Prostate gland (tissue), 2 donors: Measurements from ENCODE around the gene BANK1. TPM values are rescaled to one million over a fixed set of nuclear protein-coding genes. Genes with fewer than 3 reads are reported as not detected.

Experiments used
- DNase-seq: peaks from one replicate; pipeline ENCODE4 v3.0.0-alpha.2; 2019; ENCODE audit warnings: low spot score
- H3K27ac ChIP-seq, 2 donors: fragments of 200-600 bp; sonication (generic); 2 replicates each; pipeline ENCODE4 v1.5.1; 2017 to 2019
- H3K27me3 ChIP-seq: fragments of 200-600 bp; sonication (generic); replicated peaks from 2 replicates; pipeline ENCODE4 v1.5.1; 2019; ENCODE audit not compliant: insufficient read depth
- H3K36me3 ChIP-seq, 2 donors: fragments of 200-600 bp; sonication (generic); 1 replicate in 1 of 2; 2 replicates in 1 of 2; pipeline versions ENCODE4 v1.5.1 to v1.8.1; 2017 to 2019
- H3K4me1 ChIP-seq: fragments of 200-600 bp; sonication (generic); replicated peaks from 2 replicates; pipeline ENCODE4 v1.5.1; 2019
- H3K4me3 ChIP-seq, 2 donors: fragments of 200-600 bp; sonication (generic); 2 replicates each; pipeline ENCODE4 v1.5.1; 2017 to 2019
- H3K9me3 ChIP-seq: fragments of 200-600 bp; sonication (generic); 2 replicates; pipeline ENCODE4 v1.5.1; 2017
- CTCF ChIP-seq, 4 experiments: fragments of 200-600 bp in 2 of 4; fragments of 450-650 bp in 2 of 4; sonication (generic) in 2 of 4; IDR thresholded peaks; 1 replicate in 3 of 4; 2 replicates in 1 of 4; pipeline ENCODE4 v1.5.1; 2016 to 2019; ENCODE audit warnings: antibody characterized with exemption in 4 of 4, mild to moderate bottlenecking in 2 of 4, moderate library complexity in 2 of 4
- POLR2A ChIP-seq: fragments of 450-650 bp; IDR thresholded peaks from one replicate; pipeline ENCODE4 v1.6.1; 2016; ENCODE audit warnings: antibody characterized with exemption, mild to moderate bottlenecking
- POLR2AphosphoS5 ChIP-seq: sonication (generic); formaldehyde crosslinking; IDR thresholded peaks from one replicate; pipeline ENCODE4 v1.6.1; 2017; ENCODE audit warnings: antibody characterized with exemption
- WGBS: methylation state at CpG from one replicate; pipeline ENCODE4 v1.1.5; 2018; 5-methylcytosine and 5-hydroxymethylcytosine counted together
- intact Hi-C: fragments of 100-400 bp; cut with DNase I; formaldehyde crosslinking; loops from one replicate; pipeline ENCODE4 v1.14.2; 2022
- total RNA-seq, 2 donors: library from RNA; depleted of rRNA; stranded (reverse); fragments of >200 nt; gene quantifications; one replicate each; pipeline ENCODE4 v1.1.0, GENCODE V29; 2016

The BANK1 gene
- total RNA-seq, 2 donors from 2014 or later, result 3.3 to 10.3 TPM

- DNase-seq, result no peak
- intact Hi-C loops, result no loop called here
- Histone ChIP-seq H3K4me3 (no peak overlapping the region), H3K4me1 (no peaks in the 10 kb centered on the region), H3K9me3 (no peaks in the 10 kb centered on the region), H3K27me3 (no peaks in the 10 kb centered on the region), H3K36me3 (no peaks in the 10 kb centered on the region), H3K27ac (no peak overlapping the region)
- 89% methylated on average over 2 of the region's 2 CpGs for whole genome bisulfite sequencing
- TF ChIP-seq POLR2AphosphoS5 (no peak), CTCF (IDR thresholded peaks at IDR 0.05) (no peak), POLR2A (no peak)
Observed at GRCh38 chr4:101862595-101862994, 72.1 kb downstream of the BANK1 start.

DNA sequence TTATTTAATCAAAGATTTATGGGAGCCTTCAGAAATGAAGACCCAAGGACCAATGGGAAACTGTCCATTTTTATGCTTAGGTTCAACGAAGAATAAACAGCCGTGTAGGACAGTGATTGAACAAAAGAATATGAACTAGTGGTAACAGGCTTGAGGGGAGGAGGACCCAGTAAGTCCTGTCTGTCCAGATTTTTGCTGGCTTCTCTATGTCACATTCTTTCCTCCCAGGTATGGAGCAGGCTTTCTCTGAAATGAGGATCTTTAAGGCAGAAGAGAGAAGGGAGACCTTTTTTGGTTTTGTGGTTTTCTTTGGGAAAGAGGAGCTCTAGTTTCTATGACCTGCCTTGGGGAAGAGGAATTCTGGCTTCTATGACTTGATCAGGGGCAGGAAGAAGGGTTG is 74.1 kb downstream of the BANK1 start:
- 63% methylated on average over 2 of the region's 2 CpGs for WGBS
- Histone ChIP-seq H3K9me3 (no peaks in the 10 kb centered on the region), H3K36me3 (no peaks in the 10 kb centered on the region), H3K4me3 (no peak overlapping the region), H3K27ac (no peak overlapping the region), H3K27me3 (no peaks in the 10 kb centered on the region), H3K4me1 (no peaks in the 10 kb centered on the region)
- no peak for TF ChIP-seq POLR2AphosphoS5
- intact Hi-C loops, result no loop called here
- DNase-seq, result no peak

- Histone ChIP-seq H3K27ac (peak overlapping the region in 1 of 2 donors; percentile 2), H3K4me3 (no peak overlapping the region), H3K27me3 (no peaks in the 10 kb centered on the region), H3K4me1 (no peaks in the 10 kb centered on the region), H3K9me3 (no peaks in the 10 kb centered on the region), H3K36me3 (no peaks in the 10 kb centered on the region)
- intact Hi-C loops, result no loop called here
- TF ChIP-seq POLR2A, result no peak
- TF ChIP-seq POLR2AphosphoS5, result peak; percentile 20
- WGBS, result 29% methylated on average over 3 of the region's 3 CpGs
- no peak for DNase-seq
Observed at GRCh38 chr4:101865501-101866062, 75.1 kb downstream of the BANK1 start.

- no peak for DNase-seq
Observed at GRCh38 chr4:101870874-101871273, 80.3 kb downstream of the BANK1 start.

GRCh38 chr4:101871962-101872676 is 81.6 kb downstream of the BANK1 start:
- no peaks in the 10 kb centered on the region for H3K9me3 ChIP-seq
- H3K4me1 ChIP-seq, result no peaks in the 10 kb centered on the region
- H3K27me3 ChIP-seq, result no peaks in the 10 kb centered on the region
- 87% methylated on average over 2 of the region's 2 CpGs for WGBS
- TF ChIP-seq POLR2AphosphoS5 (no peak), POLR2A (no peak), CTCF (IDR thresholded peaks at IDR 0.05) (no peak)
- no peak overlapping the region for H3K27ac ChIP-seq
- H3K4me3 ChIP-seq, result no peak overlapping the region
- no peaks in the 10 kb centered on the region for H3K36me3 ChIP-seq
- no peak for DNase-seq
- intact Hi-C loops, result no loop called here

More at GRCh38 chr4:101870874-101871273, 80.3 kb downstream of the BANK1 start:
- Histone ChIP-seq H3K4me1 (no peaks in the 10 kb centered on the region), H3K9me3 (no peaks in the 10 kb centered on the region), H3K36me3 (no peaks in the 10 kb centered on the region), H3K27me3 (no peaks in the 10 kb centered on the region), H3K27ac (no peak overlapping the region), H3K4me3 (no peak overlapping the region)
- no peak for TF ChIP-seq POLR2A
- TF ChIP-seq CTCF (IDR thresholded peaks at IDR 0.05), result no peak
- TF ChIP-seq POLR2AphosphoS5, result no peak
- 80% methylated on average over 1 of the region's 1 CpG for WGBS
- intact Hi-C loops, result no loop called here

- Histone ChIP-seq H3K27ac (peak overlapping the region; percentile 25 to 39), H3K9me3 (no peaks in the 10 kb centered on the region), H3K4me3 (no peak overlapping the region), H3K4me1 (peaks cover 5% of the 10 kb centered on the region), H3K27me3 (no peaks in the 10 kb centered on the region), H3K36me3 (no peaks in the 10 kb centered on the region)
- peak; percentile 35 for DNase-seq
- intact Hi-C loops, result no loop called here
- 42% methylated on average over 2 of the region's 2 CpGs for WGBS
- no peak for TF ChIP-seq CTCF (IDR thresholded peaks at IDR 0.05)
- peak; percentile 76 for TF ChIP-seq POLR2AphosphoS5
Observed at GRCh38 chr4:101885574-101885973, 95.0 kb downstream of the BANK1 start.
